Ramos (cell line): ENCODE results near the gene HSPA12A.

ENCODE experiments used
- in situ Hi-C: fragments of 300-500 bp; cut with MboI; formaldehyde crosslinking; loops from one replicate; pipeline ENCODE4 v1.14.3; 2022; ENCODE audit warnings: low sequenced_read_pairs; ENCODE audit not compliant: unreplicated experiment

The HSPA12A gene

GRCh38 chr10:116742367-116743265 is at the start of gene HSPA12A:
HSPA12A (minus strand) TSS chr10:116742566; CDS start chr10:116742469, 97 bp downstream.
- in situ Hi-C loops = no loop called here

- in situ Hi-C loops = loop anchor here (5.0 kb wide), 1 partner anchor 381 kb away; no protein-coding TSS in a partner anchor
These were observed 48.9 kb upstream of the HSPA12A start for GRCh38 chr10:116791241-116791640.

- in situ Hi-C loops = no loop called here
These were observed 45.7 kb upstream of the HSPA12A start for GRCh38 chr10:116787893-116788665.

GRCh38 chr10:116787053-116787659 is 44.8 kb upstream of the HSPA12A start:
- in situ Hi-C loops = no loop called here

GRCh38 chr10:116785867-116786266 is 43.5 kb upstream of the HSPA12A start:
- in situ Hi-C loops = no loop called here

- in situ Hi-C loops = no loop called here
These were observed 42.9 kb upstream of the HSPA12A start for GRCh38 chr10:116785282-116785681.

GRCh38 chr10:116784651-116785050 is 42.3 kb upstream of the HSPA12A start:
- in situ Hi-C loops = no loop called here

- in situ Hi-C loops = no loop called here
These were observed 41.7 kb upstream of the HSPA12A start for GRCh38 chr10:116784035-116784434.

GRCh38 chr10:116783011-116783655 is 40.8 kb upstream of the HSPA12A start:
- in situ Hi-C loops = no loop called here

- in situ Hi-C loops = no loop called here
These were observed 39.1 kb upstream of the HSPA12A start for GRCh38 chr10:116781370-116781884.

GRCh38 chr10:116780691-116781205 is 38.4 kb upstream of the HSPA12A start:
- in situ Hi-C loops = no loop called here

GRCh38 chr10:116779076-116779687 is 36.8 kb upstream of the HSPA12A start:
- in situ Hi-C loops = no loop called here

- in situ Hi-C loops = no loop called here
These were observed 34.6 kb upstream of the HSPA12A start for GRCh38 chr10:116777006-116777405.

- in situ Hi-C loops = no loop called here
These were observed 33.4 kb upstream of the HSPA12A start for GRCh38 chr10:116775488-116776400.

GRCh38 chr10:116774728-116775151 is 32.4 kb upstream of the HSPA12A start:
- in situ Hi-C loops = no loop called here

GRCh38 chr10:116772909-116773705 is 30.7 kb upstream of the HSPA12A start:
- in situ Hi-C loops = no loop called here

GRCh38 chr10:116771959-116772585 is 29.7 kb upstream of the HSPA12A start:
- in situ Hi-C loops = no loop called here
